HepG2 (cell line): ENCODE measurements around the gene EIF4A3. TPM values are rescaled to one million over a fixed set of nuclear protein-coding genes. Genes with fewer than 3 reads are reported as not detected.

Experiments
- HIVEP1 ChIP-seq: sonication (generic); formaldehyde crosslinking; IDR thresholded peaks from 2 replicates; pipeline ENCODE4 v1.4.0; 2020; ENCODE audit warnings: mild to moderate bottlenecking, missing genetic modification reagents
- HOXD1 ChIP-seq: sonication (generic); formaldehyde crosslinking; IDR thresholded peaks from 2 replicates; pipeline ENCODE4 v1.5.0; 2020; ENCODE audit warnings: missing genetic modification reagents
- JUN ChIP-seq: sonication (generic); formaldehyde crosslinking; IDR thresholded peaks from 2 replicates; pipeline ENCODE4 v1.4.0; 2020; ENCODE audit warnings: mild to moderate bottlenecking, missing genetic modification reagents
- MTA3 ChIP-seq: sonication (generic); formaldehyde crosslinking; IDR thresholded peaks from 2 replicates; pipeline ENCODE4 v1.4.0; 2020; ENCODE audit warnings: missing genetic modification reagents
- NFKB2 ChIP-seq: sonication (generic); formaldehyde crosslinking; IDR thresholded peaks from 2 replicates; pipeline ENCODE4 v1.4.0; 2020; ENCODE audit warnings: missing genetic modification reagents, borderline replicate concordance
- RXRA ChIP-seq: sonication (generic); formaldehyde crosslinking; IDR thresholded peaks from 2 replicates; pipeline ENCODE4 v1.5.1; 2020; ENCODE audit warnings: missing genetic modification reagents
- SIN3B ChIP-seq: fragments of 150-350 bp; IDR thresholded peaks from 2 replicates; pipeline ENCODE4 v1.6.1; 2014; ENCODE audit warnings: low read length
- TBL1XR1 ChIP-seq: fragments of 150-350 bp; IDR thresholded peaks from 2 replicates; pipeline ENCODE4 v1.6.1; 2014; ENCODE audit warnings: borderline replicate concordance, low read length; ENCODE audit not compliant: partially characterized antibody
- TP53 ChIP-seq: sonication (generic); formaldehyde crosslinking; conservative IDR thresholded peaks from 2 replicates; pipeline ENCODE4 v1.4.0; 2020; ENCODE audit warnings: missing genetic modification reagents
- ZNF501 ChIP-seq: sonication (generic); formaldehyde crosslinking; IDR thresholded peaks from 2 replicates; pipeline ENCODE4 v1.5.1; 2020; ENCODE audit warnings: mild to moderate bottlenecking, moderate library complexity, missing genetic modification reagents
- ZNF652 ChIP-seq: IDR thresholded peaks from 2 replicates; pipeline ENCODE4 v1.6.1; 2016; ENCODE audit warnings: low read depth, borderline replicate concordance
- polyA plus RNA-seq, 8 experiments: library from polyadenylated mRNA; depleted of rRNA in 3 of 8; stranded (reverse) in 7 of 8; unstranded in 1 of 8; fragments of >200 nt; fragmentation: Illumina TruSeq in 4 of 8; extraction: Trizol in 4 of 8; gene quantifications; 2 replicates each; pipeline versions ENCODE4 v1.2.1 to v1.2.3, GENCODE V29; 2011 to 2016; ENCODE audit warnings: low read depth in 4 of 8, missing spikeins in 1 of 8, mixed read lengths in 1 of 8; ENCODE audit not compliant: insufficient read depth in 1 of 8
- total RNA-seq, 5 experiments: library from RNA; depleted of rRNA; stranded (reverse); fragments of >200 nt; fragmentation: Illumina TruSeq; extraction: Trizol; gene quantifications; 2 replicates each; pipeline ENCODE4 v1.2.3, GENCODE V29; 2016; ENCODE audit warnings: low read depth in 1 of 5
- TF ChIP-seq, protein P1 (sequence below): sonication (generic); formaldehyde crosslinking; conservative IDR thresholded peaks from 2 replicates; pipeline ENCODE4 v1.4.0; 2020; ENCODE audit warnings: missing genetic modification reagents
- TF ChIP-seq, protein P2 (sequence below): sonication (generic); formaldehyde crosslinking; IDR thresholded peaks from 2 replicates; pipeline ENCODE4 v1.4.0; 2020; ENCODE audit warnings: missing genetic modification reagents
- TF ChIP-seq, protein P3 (sequence below): sonication (generic); formaldehyde crosslinking; IDR thresholded peaks from 2 replicates; pipeline ENCODE4 v1.5.0; 2020; ENCODE audit warnings: mild to moderate bottlenecking, missing genetic modification reagents, borderline replicate concordance
- TF ChIP-seq, protein P4 (sequence below): sonication (generic); formaldehyde crosslinking; IDR thresholded peaks from 2 replicates; pipeline ENCODE4 v1.5.0; 2020; ENCODE audit warnings: missing genetic modification reagents

Gene EIF4A3
- total and polyA plus RNA-seq, 2 of the 13 experiments (the other 11 are each of a cell fraction or from before 2014, with no cell fraction given) = 145 to 187 TPM

DNA sequence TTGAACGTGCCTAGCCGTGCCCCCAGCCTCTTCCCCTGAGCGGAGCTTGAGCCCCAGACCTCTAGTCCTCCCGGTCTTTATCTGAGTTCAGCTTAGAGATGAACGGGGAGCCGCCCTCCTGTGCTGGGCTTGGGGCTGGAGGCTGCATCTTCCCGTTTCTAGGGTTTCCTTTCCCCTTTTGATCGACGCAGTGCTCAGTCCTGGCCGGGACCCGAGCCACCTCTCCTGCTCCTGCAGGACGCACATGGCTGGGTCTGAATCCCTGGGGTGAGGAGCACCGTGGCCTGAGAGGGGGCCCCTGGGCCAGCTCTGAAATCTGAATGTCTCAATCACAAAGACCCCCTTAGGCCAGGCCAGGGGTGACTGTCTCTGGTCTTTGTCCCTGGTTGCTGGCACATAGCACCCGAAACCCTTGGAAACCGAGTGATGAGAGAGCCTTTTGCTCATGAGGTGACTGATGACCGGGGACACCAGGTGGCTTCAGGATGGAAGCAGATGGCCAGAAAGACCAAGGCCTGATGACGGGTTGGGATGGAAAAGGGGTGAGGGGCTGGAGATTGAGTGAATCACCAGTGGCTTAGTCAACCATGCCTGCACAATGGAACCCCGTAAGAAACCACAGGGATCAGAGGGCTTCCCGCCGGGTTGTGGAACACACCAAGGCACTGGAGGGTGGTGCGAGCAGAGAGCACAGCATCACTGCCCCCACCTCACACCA is 44.8 kb downstream of the EIF4A3 start (continued):
- TF ChIP-seq, protein P1, sequence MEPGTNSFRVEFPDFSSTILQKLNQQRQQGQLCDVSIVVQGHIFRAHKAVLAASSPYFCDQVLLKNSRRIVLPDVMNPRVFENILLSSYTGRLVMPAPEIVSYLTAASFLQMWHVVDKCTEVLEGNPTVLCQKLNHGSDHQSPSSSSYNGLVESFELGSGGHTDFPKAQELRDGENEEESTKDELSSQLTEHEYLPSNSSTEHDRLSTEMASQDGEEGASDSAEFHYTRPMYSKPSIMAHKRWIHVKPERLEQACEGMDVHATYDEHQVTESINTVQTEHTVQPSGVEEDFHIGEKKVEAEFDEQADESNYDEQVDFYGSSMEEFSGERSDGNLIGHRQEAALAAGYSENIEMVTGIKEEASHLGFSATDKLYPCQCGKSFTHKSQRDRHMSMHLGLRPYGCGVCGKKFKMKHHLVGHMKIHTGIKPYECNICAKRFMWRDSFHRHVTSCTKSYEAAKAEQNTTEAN = no peak
- TF ChIP-seq RXRA (CRISPR knock-in tag) (peak; percentile 44; the same call in 1 of the 2 replicates), HOXD1 (CRISPR knock-in tag) (no peak), NFKB2 (CRISPR knock-in tag) (no peak; the same call in 1 of the 2 replicates), JUN (no peak), ZNF652 (no peak), SIN3B (no peak), TP53 (CRISPR knock-in tag) (no peak), HIVEP1 (CRISPR knock-in tag) (peak; percentile 94), MTA3 (CRISPR knock-in tag) (no peak), ZNF501 (CRISPR knock-in tag) (peak; percentile 92), TBL1XR1 (no peak)
- TF ChIP-seq, protein P2, sequence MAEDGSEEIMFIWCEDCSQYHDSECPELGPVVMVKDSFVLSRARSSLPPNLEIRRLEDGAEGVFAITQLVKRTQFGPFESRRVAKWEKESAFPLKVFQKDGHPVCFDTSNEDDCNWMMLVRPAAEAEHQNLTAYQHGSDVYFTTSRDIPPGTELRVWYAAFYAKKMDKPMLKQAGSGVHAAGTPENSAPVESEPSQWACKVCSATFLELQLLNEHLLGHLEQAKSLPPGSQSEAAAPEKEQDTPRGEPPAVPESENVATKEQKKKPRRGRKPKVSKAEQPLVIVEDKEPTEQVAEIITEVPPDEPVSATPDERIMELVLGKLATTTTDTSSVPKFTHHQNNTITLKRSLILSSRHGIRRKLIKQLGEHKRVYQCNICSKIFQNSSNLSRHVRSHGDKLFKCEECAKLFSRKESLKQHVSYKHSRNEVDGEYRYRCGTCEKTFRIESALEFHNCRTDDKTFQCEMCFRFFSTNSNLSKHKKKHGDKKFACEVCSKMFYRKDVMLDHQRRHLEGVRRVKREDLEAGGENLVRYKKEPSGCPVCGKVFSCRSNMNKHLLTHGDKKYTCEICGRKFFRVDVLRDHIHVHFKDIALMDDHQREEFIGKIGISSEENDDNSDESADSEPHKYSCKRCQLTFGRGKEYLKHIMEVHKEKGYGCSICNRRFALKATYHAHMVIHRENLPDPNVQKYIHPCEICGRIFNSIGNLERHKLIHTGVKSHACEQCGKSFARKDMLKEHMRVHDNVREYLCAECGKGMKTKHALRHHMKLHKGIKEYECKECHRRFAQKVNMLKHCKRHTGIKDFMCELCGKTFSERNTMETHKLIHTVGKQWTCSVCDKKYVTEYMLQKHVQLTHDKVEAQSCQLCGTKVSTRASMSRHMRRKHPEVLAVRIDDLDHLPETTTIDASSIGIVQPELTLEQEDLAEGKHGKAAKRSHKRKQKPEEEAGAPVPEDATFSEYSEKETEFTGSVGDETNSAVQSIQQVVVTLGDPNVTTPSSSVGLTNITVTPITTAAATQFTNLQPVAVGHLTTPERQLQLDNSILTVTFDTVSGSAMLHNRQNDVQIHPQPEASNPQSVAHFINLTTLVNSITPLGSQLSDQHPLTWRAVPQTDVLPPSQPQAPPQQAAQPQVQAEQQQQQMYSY = no peak
- TF ChIP-seq, protein P3, sequence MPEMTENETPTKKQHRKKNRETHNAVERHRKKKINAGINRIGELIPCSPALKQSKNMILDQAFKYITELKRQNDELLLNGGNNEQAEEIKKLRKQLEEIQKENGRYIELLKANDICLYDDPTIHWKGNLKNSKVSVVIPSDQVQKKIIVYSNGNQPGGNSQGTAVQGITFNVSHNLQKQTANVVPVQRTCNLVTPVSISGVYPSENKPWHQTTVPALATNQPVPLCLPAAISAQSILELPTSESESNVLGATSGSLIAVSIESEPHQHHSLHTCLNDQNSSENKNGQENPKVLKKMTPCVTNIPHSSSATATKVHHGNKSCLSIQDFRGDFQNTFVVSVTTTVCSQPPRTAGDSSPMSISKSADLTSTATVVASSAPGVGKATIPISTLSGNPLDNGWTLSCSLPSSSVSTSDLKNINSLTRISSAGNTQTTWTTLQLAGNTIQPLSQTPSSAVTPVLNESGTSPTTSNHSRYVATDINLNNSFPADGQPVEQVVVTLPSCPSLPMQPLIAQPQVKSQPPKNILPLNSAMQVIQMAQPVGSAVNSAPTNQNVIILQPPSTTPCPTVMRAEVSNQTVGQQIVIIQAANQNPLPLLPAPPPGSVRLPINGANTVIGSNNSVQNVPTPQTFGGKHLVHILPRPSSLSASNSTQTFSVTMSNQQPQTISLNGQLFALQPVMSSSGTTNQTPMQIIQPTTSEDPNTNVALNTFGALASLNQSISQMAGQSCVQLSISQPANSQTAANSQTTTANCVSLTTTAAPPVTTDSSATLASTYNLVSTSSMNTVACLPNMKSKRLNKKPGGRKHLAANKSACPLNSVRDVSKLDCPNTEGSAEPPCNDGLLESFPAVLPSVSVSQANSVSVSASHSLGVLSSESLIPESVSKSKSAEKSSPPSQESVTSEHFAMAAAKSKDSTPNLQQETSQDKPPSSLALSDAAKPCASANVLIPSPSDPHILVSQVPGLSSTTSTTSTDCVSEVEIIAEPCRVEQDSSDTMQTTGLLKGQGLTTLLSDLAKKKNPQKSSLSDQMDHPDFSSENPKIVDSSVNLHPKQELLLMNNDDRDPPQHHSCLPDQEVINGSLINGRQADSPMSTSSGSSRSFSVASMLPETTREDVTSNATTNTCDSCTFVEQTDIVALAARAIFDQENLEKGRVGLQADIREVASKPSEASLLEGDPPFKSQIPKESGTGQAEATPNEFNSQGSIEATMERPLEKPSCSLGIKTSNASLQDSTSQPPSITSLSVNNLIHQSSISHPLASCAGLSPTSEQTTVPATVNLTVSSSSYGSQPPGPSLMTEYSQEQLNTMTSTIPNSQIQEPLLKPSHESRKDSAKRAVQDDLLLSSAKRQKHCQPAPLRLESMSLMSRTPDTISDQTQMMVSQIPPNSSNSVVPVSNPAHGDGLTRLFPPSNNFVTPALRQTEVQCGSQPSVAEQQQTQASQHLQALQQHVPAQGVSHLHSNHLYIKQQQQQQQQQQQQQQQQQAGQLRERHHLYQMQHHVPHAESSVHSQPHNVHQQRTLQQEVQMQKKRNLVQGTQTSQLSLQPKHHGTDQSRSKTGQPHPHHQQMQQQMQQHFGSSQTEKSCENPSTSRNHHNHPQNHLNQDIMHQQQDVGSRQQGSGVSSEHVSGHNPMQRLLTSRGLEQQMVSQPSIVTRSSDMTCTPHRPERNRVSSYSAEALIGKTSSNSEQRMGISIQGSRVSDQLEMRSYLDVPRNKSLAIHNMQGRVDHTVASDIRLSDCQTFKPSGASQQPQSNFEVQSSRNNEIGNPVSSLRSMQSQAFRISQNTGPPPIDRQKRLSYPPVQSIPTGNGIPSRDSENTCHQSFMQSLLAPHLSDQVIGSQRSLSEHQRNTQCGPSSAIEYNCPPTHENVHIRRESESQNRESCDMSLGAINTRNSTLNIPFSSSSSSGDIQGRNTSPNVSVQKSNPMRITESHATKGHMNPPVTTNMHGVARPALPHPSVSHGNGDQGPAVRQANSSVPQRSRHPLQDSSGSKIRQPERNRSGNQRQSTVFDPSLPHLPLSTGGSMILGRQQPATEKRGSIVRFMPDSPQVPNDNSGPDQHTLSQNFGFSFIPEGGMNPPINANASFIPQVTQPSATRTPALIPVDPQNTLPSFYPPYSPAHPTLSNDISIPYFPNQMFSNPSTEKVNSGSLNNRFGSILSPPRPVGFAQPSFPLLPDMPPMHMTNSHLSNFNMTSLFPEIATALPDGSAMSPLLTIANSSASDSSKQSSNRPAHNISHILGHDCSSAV (CRISPR knock-in tag) = no peak
- TF ChIP-seq, protein P4, sequence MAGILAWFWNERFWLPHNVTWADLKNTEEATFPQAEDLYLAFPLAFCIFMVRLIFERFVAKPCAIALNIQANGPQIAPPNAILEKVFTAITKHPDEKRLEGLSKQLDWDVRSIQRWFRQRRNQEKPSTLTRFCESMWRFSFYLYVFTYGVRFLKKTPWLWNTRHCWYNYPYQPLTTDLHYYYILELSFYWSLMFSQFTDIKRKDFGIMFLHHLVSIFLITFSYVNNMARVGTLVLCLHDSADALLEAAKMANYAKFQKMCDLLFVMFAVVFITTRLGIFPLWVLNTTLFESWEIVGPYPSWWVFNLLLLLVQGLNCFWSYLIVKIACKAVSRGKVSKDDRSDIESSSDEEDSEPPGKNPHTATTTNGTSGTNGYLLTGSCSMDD = no peak
